IMR-90 (cell line): Measurements from ENCODE around the gene ABCC3. TPM values are rescaled to one million over a fixed set of nuclear protein-coding genes. Genes with fewer than 3 reads are reported as not detected.

Experiments
- ATAC-seq: fragments of 200-7000 bp; cut with Tn5 transposase; 2 replicates; pipeline ENCODE4 v1.9.1; 2020; ENCODE audit warnings: low read depth, mild to moderate bottlenecking, moderate library complexity
- BruUV-seq: library from RNA; stranded (reverse); fragments of 400-500 nt; replicated peaks from 2 replicates; lab custom pipeline; 2021; lab: Mats Ljungman, UMichigan
- CTCF ChIA-PET: fragments of 300-600 bp; formaldehyde crosslinking; extraction: SDS; loops from one replicate; lab custom pipeline; 2021; ENCODE audit warnings: antibody characterized with exemption; lab: Yijun Ruan, JAX
- POLR2A ChIA-PET: fragments of 300-600 bp; sonication (Branson Sonifier 250); formaldehyde crosslinking; loops from one replicate; lab custom pipeline; 2022; ENCODE audit warnings: antibody characterized with exemption; ENCODE audit not compliant: unreplicated experiment; lab: Charles Lee
- DNase-seq: peaks from one replicate; pipeline ENCODE4 v3.0.0; 2013
- H2AFZ ChIP-seq: replicated peaks from 2 replicates; pipeline ENCODE3; 2013; ENCODE audit warnings: low read length, mild to moderate bottlenecking; ENCODE audit not compliant: poor library complexity
- H2AK5ac ChIP-seq: 2 replicates; pipeline ENCODE4 v1.6.1; 2013; ENCODE audit warnings: low read depth, low read length, inconsistent platforms
- H2AK9ac ChIP-seq: replicated peaks from 2 replicates; pipeline ENCODE3; 2013; ENCODE audit warnings: mild to moderate bottlenecking, low read depth, low read length, moderate library complexity; ENCODE audit not compliant: poor library complexity
- H2BK120ac ChIP-seq: 2 replicates; pipeline ENCODE4 v1.6.1; 2013; ENCODE audit warnings: low read depth, low read length, inconsistent platforms
- H2BK15ac ChIP-seq: 3 replicates; pipeline ENCODE4 v1.6.1; 2013; ENCODE audit warnings: low read depth, low read length, inconsistent platforms
- H2BK20ac ChIP-seq: 2 replicates; pipeline ENCODE4 v1.6.1; 2013; ENCODE audit warnings: low read depth, mild to moderate bottlenecking, inconsistent platforms, low read length, moderate library complexity
- H2BK5ac ChIP-seq: 2 replicates; pipeline ENCODE4 v1.6.1; 2013; ENCODE audit warnings: mild to moderate bottlenecking, low read depth, low read length, inconsistent platforms; ENCODE audit not compliant: poor library complexity, severe bottlenecking
- H3K14ac ChIP-seq: replicated peaks from 2 replicates; pipeline ENCODE4 v1.6.1; 2013; ENCODE audit warnings: low read depth, low read length, inconsistent platforms
- H3K18ac ChIP-seq: 2 replicates; pipeline ENCODE4 v1.6.1; 2013; ENCODE audit warnings: low read depth, low read length, control low read depth
- H3K23ac ChIP-seq: 2 replicates; pipeline ENCODE4 v1.6.1; 2013; ENCODE audit warnings: low read depth, low read length, inconsistent platforms
- H3K27ac ChIP-seq: 2 replicates; pipeline ENCODE4 v1.5.1; 2013; ENCODE audit warnings: mild to moderate bottlenecking, control low read depth, low read length; ENCODE audit not compliant: insufficient read depth
- H3K27me3 ChIP-seq: 2 replicates; pipeline ENCODE4 v1.6.1; 2013; ENCODE audit warnings: low read length; ENCODE audit not compliant: control insufficient read depth, insufficient read depth
- H3K36me3 ChIP-seq: 2 replicates; pipeline ENCODE4 v1.6.1; 2013; ENCODE audit warnings: low read length, mixed read lengths; ENCODE audit not compliant: control insufficient read depth, insufficient read depth
- H3K4ac ChIP-seq: 2 replicates; pipeline ENCODE4 v1.6.1; 2013; ENCODE audit warnings: low read depth, low read length, inconsistent platforms
- H3K4me1 ChIP-seq: 2 replicates; pipeline ENCODE4 v1.6.1; 2013; ENCODE audit warnings: low read length, mixed read lengths; ENCODE audit not compliant: control insufficient read depth, insufficient read depth
- H3K4me2 ChIP-seq: 2 replicates; pipeline ENCODE4 v1.6.1; 2013; ENCODE audit warnings: low read depth, mild to moderate bottlenecking, control low read depth, low read length, moderate library complexity
- H3K4me3 ChIP-seq: 2 replicates; pipeline ENCODE4 v1.5.1; 2013; ENCODE audit warnings: low read depth, mild to moderate bottlenecking, control low read depth, low read length, moderate library complexity; ENCODE audit not compliant: insufficient read depth
- H3K56ac ChIP-seq: 2 replicates; pipeline ENCODE4 v1.6.1; 2013; ENCODE audit warnings: low read length, inconsistent platforms; ENCODE audit not compliant: insufficient read depth; ENCODE audit errors: extremely low read depth
- H3K79me1 ChIP-seq, 2 experiments: 2 replicates each; pipeline ENCODE4 v1.6.1; 2013; ENCODE audit warnings: low read length in 2 of 2, inconsistent platforms in 1 of 2, low read depth in 1 of 2
- H3K9ac ChIP-seq: 2 replicates; pipeline ENCODE4 v1.6.1; 2013; ENCODE audit warnings: low read depth, low read length, control low read depth
- H3K9me1 ChIP-seq: 2 replicates; pipeline ENCODE4 v1.6.1; 2013; ENCODE audit warnings: low read length, inconsistent platforms; ENCODE audit not compliant: insufficient read depth
- H3K9me3 ChIP-seq: 2 replicates; pipeline ENCODE4 v1.6.1; 2013; ENCODE audit warnings: low read length; ENCODE audit not compliant: control insufficient read depth, insufficient read depth
- H4K20me1 ChIP-seq: 2 replicates; pipeline ENCODE4 v1.6.1; 2013; ENCODE audit warnings: low read length, inconsistent platforms; ENCODE audit not compliant: insufficient read depth
- H4K5ac ChIP-seq: 2 replicates; pipeline ENCODE4 v1.6.1; 2013; ENCODE audit warnings: mild to moderate bottlenecking, low read depth, low read length, control low read depth
- H4K8ac ChIP-seq, 2 experiments: 2 replicates each; pipeline ENCODE4 v1.6.1; 2013; ENCODE audit warnings: low read depth in 2 of 2, low read length in 2 of 2, control low read depth in 1 of 2, inconsistent platforms in 1 of 2
- H4K91ac ChIP-seq: 2 replicates; pipeline ENCODE4 v1.6.1; 2013; ENCODE audit warnings: low read depth, low read length, inconsistent platforms; ENCODE audit not compliant: insufficient read depth
- BHLHE40 ChIP-seq: fragments of 150-350 bp; IDR thresholded peaks from 2 replicates; pipeline ENCODE4 v1.6.1; 2016; ENCODE audit warnings: mild to moderate bottlenecking, low read depth, low read length
- CEBPB ChIP-seq: IDR thresholded peaks from 2 replicates; pipeline ENCODE4 v1.6.1; 2012; ENCODE audit warnings: low read depth, low read length, improper control_type of control experiment
- CHD1 ChIP-seq: IDR thresholded peaks from 2 replicates; pipeline ENCODE4 v1.6.1; 2012; ENCODE audit warnings: low read depth, low read length, improper control_type of control experiment
- MAFK ChIP-seq: IDR thresholded peaks from 2 replicates; pipeline ENCODE4 v1.6.1; 2012; ENCODE audit warnings: low read depth, low read length, improper control_type of control experiment
- MAZ ChIP-seq: IDR thresholded peaks from 2 replicates; pipeline ENCODE4 v1.6.1; 2012; ENCODE audit warnings: low read depth, mild to moderate bottlenecking, low read length, improper control_type of control experiment, moderate library complexity, borderline replicate concordance
- MXI1 ChIP-seq: IDR thresholded peaks from 2 replicates; pipeline ENCODE4 v1.6.1; 2012; ENCODE audit warnings: low read depth, mild to moderate bottlenecking, low read length, moderate library complexity, borderline replicate concordance
- NFE2L2 ChIP-seq: fragments of 150-350 bp; IDR thresholded peaks from 2 replicates; pipeline ENCODE4 v1.6.1; 2016; ENCODE audit warnings: low read depth, mild to moderate bottlenecking, low read length
- POLR2A ChIP-seq: IDR thresholded peaks from 2 replicates; pipeline ENCODE4 v1.6.1; 2012; ENCODE audit warnings: mild to moderate bottlenecking, low read depth, low read length
- RAD21 ChIP-seq: IDR thresholded peaks from 2 replicates; pipeline ENCODE4 v1.6.1; 2012; ENCODE audit warnings: low read length, improper control_type of control experiment
- RCOR1 ChIP-seq: IDR thresholded peaks from 2 replicates; pipeline ENCODE4 v1.6.1; 2012; ENCODE audit warnings: mild to moderate bottlenecking, low read length, improper control_type of control experiment; ENCODE audit not compliant: insufficient replicate concordance
- RFX5 ChIP-seq: IDR thresholded peaks from 2 replicates; pipeline ENCODE4 v1.8.0; 2012; ENCODE audit warnings: low read depth, mild to moderate bottlenecking, low read length, moderate library complexity
- SMC3 ChIP-seq: fragments of 150-350 bp; IDR thresholded peaks from 2 replicates; pipeline ENCODE4 v1.6.1; 2016; ENCODE audit warnings: low read depth, mild to moderate bottlenecking, antibody characterized with exemption, low read length, moderate library complexity
- WGBS, 2 experiments: methylation state at CpG; one replicate each; pipeline versions ENCODE4 v1.1.5 to v1.1.7; 2013; ENCODE audit warnings: missing lambda C conversion rate in 2 of 2; ENCODE audit not compliant: insufficient read length in 1 of 2; ENCODE audit errors: extremely low coverage in 2 of 2; 5-methylcytosine and 5-hydroxymethylcytosine counted together
- dilution Hi-C: fragments of 300-500 bp; cut with HindIII; formaldehyde crosslinking; loops from one replicate; pipeline ENCODE4 v1.14.3; 2018; ENCODE audit warnings: low sequenced_read_pairs; ENCODE audit not compliant: unreplicated experiment
- in situ Hi-C: fragments of 300-500 bp; cut with MboI; formaldehyde crosslinking; loops from 3 replicates; pipeline ENCODE4 v1.14.3; 2019; ENCODE audit warnings: low sequenced_read_pairs, inconsistent platforms, mixed read lengths
- intact Hi-C: fragments of 100-400 bp; cut with micrococcal nuclease; formaldehyde crosslinking; loops from 2 replicates; pipeline ENCODE4 v1.10.0; 2022
- polyA plus RNA-seq, 3 experiments: library from polyadenylated mRNA; depleted of rRNA; stranded (reverse); fragments of >200 nt; gene quantifications; 2 replicates each; pipeline ENCODE4 v1.2.3, GENCODE V29; 2012; ENCODE audit warnings: low replicate concordance in 1 of 3
- total RNA-seq: library from RNA; depleted of rRNA; stranded (reverse); fragments of >200 nt; gene quantifications from 2 replicates; pipeline ENCODE4 v1.2.3, GENCODE V29; 2012
- TF ChIP-seq, protein P1 (sequence below): fragments of 150-350 bp; IDR thresholded peaks from 2 replicates; pipeline ENCODE4 v1.6.1; 2017; ENCODE audit warnings: mild to moderate bottlenecking, antibody characterized with exemption, low read length, low read depth
- TF ChIP-seq, protein P2 (sequence below): fragments of 150-350 bp; IDR thresholded peaks from 2 replicates; pipeline ENCODE4 v1.6.1; 2016; ENCODE audit warnings: low read depth, mild to moderate bottlenecking, low read length, moderate library complexity, borderline replicate concordance
- TF ChIP-seq, protein P3 (sequence below): conservative IDR thresholded peaks from 2 replicates; pipeline ENCODE4 v1.5.1; 2012; ENCODE audit warnings: mild to moderate bottlenecking, low read depth, low read length, improper control_type of control experiment

ABCC3 gene
- total and polyA plus RNA-seq, 2 of the 4 experiments (the other 2 are of a cell fraction) = 3.2 to 6.6 TPM

DNA sequence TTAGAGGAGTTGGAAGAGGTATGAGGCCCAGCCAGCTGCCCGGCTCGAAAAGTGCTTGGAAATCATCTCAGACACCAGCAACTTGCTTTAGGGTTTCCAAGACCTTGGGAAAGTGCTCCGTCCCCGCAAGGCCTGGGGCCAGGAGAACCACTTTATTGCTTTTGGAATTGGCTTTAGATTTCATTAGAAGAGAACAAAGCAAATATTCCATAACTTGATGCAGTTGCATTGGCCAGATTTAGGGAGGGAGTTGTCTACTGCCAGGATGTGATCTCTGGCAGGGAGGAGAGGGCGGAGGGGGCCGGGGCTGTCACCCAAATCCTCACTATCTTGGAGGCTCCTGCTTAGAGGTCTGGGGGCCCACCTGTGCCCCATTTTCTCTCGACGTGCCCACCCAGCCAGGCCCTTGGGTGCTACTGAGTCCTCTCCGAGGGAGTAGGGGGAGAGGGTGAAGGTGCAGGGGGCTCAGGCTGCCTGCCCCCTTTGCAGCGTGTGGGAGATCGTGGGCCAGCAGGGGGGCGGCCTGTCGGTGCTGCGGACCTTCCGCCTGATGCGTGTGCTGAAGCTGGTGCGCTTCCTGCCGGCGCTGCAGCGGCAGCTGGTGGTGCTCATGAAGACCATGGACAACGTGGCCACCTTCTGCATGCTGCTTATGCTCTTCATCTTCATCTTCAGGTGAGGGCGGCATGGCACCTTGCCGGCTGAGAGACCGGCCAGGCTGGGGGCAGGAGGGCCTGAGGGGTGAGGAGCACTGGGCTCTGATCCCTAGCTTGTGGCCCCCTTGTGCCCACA lies 43.5 kb upstream of the ABCC3 start:
- POLR2A ChIA-PET = no interaction called here
- dilution Hi-C loops = no loop called here
- CTCF ChIA-PET = no interaction called here
- TF ChIP-seq MAZ = no peak
- no peak for TF ChIP-seq RFX5
- TF ChIP-seq, protein P1, sequence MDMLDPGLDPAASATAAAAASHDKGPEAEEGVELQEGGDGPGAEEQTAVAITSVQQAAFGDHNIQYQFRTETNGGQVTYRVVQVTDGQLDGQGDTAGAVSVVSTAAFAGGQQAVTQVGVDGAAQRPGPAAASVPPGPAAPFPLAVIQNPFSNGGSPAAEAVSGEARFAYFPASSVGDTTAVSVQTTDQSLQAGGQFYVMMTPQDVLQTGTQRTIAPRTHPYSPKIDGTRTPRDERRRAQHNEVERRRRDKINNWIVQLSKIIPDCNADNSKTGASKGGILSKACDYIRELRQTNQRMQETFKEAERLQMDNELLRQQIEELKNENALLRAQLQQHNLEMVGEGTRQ = no peak
- TF ChIP-seq, protein P2, sequence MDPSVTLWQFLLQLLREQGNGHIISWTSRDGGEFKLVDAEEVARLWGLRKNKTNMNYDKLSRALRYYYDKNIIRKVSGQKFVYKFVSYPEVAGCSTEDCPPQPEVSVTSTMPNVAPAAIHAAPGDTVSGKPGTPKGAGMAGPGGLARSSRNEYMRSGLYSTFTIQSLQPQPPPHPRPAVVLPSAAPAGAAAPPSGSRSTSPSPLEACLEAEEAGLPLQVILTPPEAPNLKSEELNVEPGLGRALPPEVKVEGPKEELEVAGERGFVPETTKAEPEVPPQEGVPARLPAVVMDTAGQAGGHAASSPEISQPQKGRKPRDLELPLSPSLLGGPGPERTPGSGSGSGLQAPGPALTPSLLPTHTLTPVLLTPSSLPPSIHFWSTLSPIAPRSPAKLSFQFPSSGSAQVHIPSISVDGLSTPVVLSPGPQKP = no peak
- TF ChIP-seq, protein P3, sequence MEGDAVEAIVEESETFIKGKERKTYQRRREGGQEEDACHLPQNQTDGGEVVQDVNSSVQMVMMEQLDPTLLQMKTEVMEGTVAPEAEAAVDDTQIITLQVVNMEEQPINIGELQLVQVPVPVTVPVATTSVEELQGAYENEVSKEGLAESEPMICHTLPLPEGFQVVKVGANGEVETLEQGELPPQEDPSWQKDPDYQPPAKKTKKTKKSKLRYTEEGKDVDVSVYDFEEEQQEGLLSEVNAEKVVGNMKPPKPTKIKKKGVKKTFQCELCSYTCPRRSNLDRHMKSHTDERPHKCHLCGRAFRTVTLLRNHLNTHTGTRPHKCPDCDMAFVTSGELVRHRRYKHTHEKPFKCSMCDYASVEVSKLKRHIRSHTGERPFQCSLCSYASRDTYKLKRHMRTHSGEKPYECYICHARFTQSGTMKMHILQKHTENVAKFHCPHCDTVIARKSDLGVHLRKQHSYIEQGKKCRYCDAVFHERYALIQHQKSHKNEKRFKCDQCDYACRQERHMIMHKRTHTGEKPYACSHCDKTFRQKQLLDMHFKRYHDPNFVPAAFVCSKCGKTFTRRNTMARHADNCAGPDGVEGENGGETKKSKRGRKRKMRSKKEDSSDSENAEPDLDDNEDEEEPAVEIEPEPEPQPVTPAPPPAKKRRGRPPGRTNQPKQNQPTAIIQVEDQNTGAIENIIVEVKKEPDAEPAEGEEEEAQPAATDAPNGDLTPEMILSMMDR = no peak
- TF ChIP-seq MXI1 = no peak
- TF ChIP-seq CEBPB = no peak
- no peak for TF ChIP-seq CHD1
- TF ChIP-seq RAD21 = no peak
- no peak for TF ChIP-seq MAFK
- no peak for TF ChIP-seq RCOR1
- TF ChIP-seq SMC3 = no peak
- no peak for TF ChIP-seq POLR2A
- no peak for TF ChIP-seq NFE2L2
- no peak for TF ChIP-seq BHLHE40

More for the DNA sequence above, 43.5 kb upstream of the ABCC3 start:
- Histone ChIP-seq H3K4me3 (no peak overlapping the region), H3K4me2 (no peak overlapping the region), H3K4me1 (peaks cover 2% of the 10 kb centered on the region; the same call in 1 of the 2 replicates), H3K79me1 (no peaks in the 10 kb centered on the region), H3K18ac (no peak overlapping the region), H4K91ac (no peak overlapping the region), H4K20me1 (no peaks in the 10 kb centered on the region), H4K5ac (no peak overlapping the region), H3K56ac (no peak overlapping the region), H2BK5ac (no peak overlapping the region), H3K27me3 (peaks cover 38% of the 10 kb centered on the region), H2BK15ac (no peak overlapping the region), H3K14ac (no peak overlapping the region), H2BK120ac (no peak overlapping the region), H3K36me3 (no peaks in the 10 kb centered on the region), H3K4ac (no peak overlapping the region), H2BK20ac (no peak overlapping the region), H4K8ac (no peak overlapping the region), H3K27ac (no peak overlapping the region), H2AFZ (no peak overlapping the region), H3K9ac (no peak overlapping the region), H3K23ac (no peak overlapping the region), H3K9me3 (no peaks in the 10 kb centered on the region), H3K9me1 (0 out of 2 replicates have a peak, but pooled peaks cover 5% of the 10 kb centered on the region), H2AK9ac (no peak overlapping the region), H2AK5ac (no peak overlapping the region)
- DNase-seq (no peak), ATAC-seq (no peak)
- 77% methylated on average over 9 of the region's 24 CpGs; no CpG with 5 or more reads in 1 of the 2 experiments for WGBS, 2 experiments
- in situ Hi-C loops = no loop called here
- intact Hi-C loops = no loop called here
- BruUV-seq = no TSS peak
